ENCODE data around the gene S100A9.
A peak's percentile ranks its signal among the peaks of the same experiment; 100 is the strongest.

Gene S100A9

GRCh38 chr1:153384958-153385580 is 27.4 kb downstream of the S100A9 start:
- TF ChIP-seq CTCF (IDR thresholded peaks at IDR 0.05; ENCODE audit: insufficient read depth, low read depth, low read length, missing control alignments): no peak
- no peak overlapping the region for H3K4me3 ChIP-seq (ENCODE audit: low read depth, low read length)

GRCh38 chr1:153386500-153386901 is 28.8 kb downstream of the S100A9 start:
- no peak overlapping the region for H3K4me3 ChIP-seq (ENCODE audit: low read depth, low read length)
- no peak for TF ChIP-seq CTCF (IDR thresholded peaks at IDR 0.05; ENCODE audit: insufficient read depth, low read depth, low read length, missing control alignments)
- DNase-seq (ENCODE audit: low read depth): peak; percentile 19

More at GRCh38 chr1:153384958-153385580, 27.4 kb downstream of the S100A9 start:
- DNase-seq (ENCODE audit: low read depth): no peak

GRCh38 chr1:153387001-153387400 is 29.3 kb downstream of the S100A9 start:
- no peak overlapping the region for H3K4me3 ChIP-seq (ENCODE audit: low read depth, low read length)
- no peak for DNase-seq (ENCODE audit: low read depth)
- TF ChIP-seq CTCF (IDR thresholded peaks at IDR 0.05; ENCODE audit: insufficient read depth, low read depth, low read length, missing control alignments): no peak

GRCh38 chr1:153387785-153388184 is 30.1 kb downstream of the S100A9 start:
- no peak for DNase-seq (ENCODE audit: low read depth)
- no peak overlapping the region for H3K4me3 ChIP-seq (ENCODE audit: low read depth, low read length)
- no peak for TF ChIP-seq CTCF (IDR thresholded peaks at IDR 0.05; ENCODE audit: insufficient read depth, low read depth, low read length, missing control alignments)

- no peak for DNase-seq (ENCODE audit: low read depth)
- no peak overlapping the region for H3K4me3 ChIP-seq (ENCODE audit: low read depth, low read length)
- no peak for TF ChIP-seq CTCF (IDR thresholded peaks at IDR 0.05; ENCODE audit: insufficient read depth, low read depth, low read length, missing control alignments)
These were observed 31.7 kb downstream of the S100A9 start for GRCh38 chr1:153389401-153389800.

GRCh38 chr1:153389973-153390879 is 32.6 kb downstream of the S100A9 start:
- H3K4me3 ChIP-seq (ENCODE audit: low read depth, low read length): no peak overlapping the region
- TF ChIP-seq CTCF (IDR thresholded peaks at IDR 0.05; ENCODE audit: insufficient read depth, low read depth, low read length, missing control alignments): no peak
- no peak for DNase-seq (ENCODE audit: low read depth)
